ENCODE measurements around the gene DEDD.

Gene DEDD

GRCh38 chr1:161132410-161133219, at the start of gene DEDD:
Gene DEDD (minus strand): TSS chr1:161132667. CDS start chr1:161124462, 8,205 bp downstream.
- peak; percentile 97 for DNase-seq (ENCODE audit: low spot score)

GRCh38 chr1:161182214-161182613, 49.7 kb upstream of the DEDD start:
- no peak for DNase-seq (ENCODE audit: low spot score)

- peak; percentile 64 for DNase-seq (ENCODE audit: low spot score)
Measured at GRCh38 chr1:161180639-161181038, 48.2 kb upstream of the DEDD start.

- no peak for DNase-seq (ENCODE audit: low spot score)
Measured at GRCh38 chr1:161179698-161180097, 47.2 kb upstream of the DEDD start.

GRCh38 chr1:161177936-161178244, 45.4 kb upstream of the DEDD start:
- DNase-seq (ENCODE audit: low spot score) = peak; percentile 49

GRCh38 chr1:161177112-161177935, 44.9 kb upstream of the DEDD start, which contains the start of gene B4GALT3:
Gene B4GALT3 (minus strand): TSS chr1:161177507. CDS start chr1:161176060, 1,447 bp downstream.
- DNase-seq (ENCODE audit: low spot score) = peak; percentile 96

- DNase-seq (ENCODE audit: low spot score) = no peak
Measured at GRCh38 chr1:161176468-161177111, 44.1 kb upstream of the DEDD start.

GRCh38 chr1:161175771-161176453, 43.4 kb upstream of the DEDD start:
- DNase-seq (ENCODE audit: low spot score) = peak; percentile 40

- DNase-seq (ENCODE audit: low spot score) = no peak
Measured at GRCh38 chr1:161174911-161175310, 42.4 kb upstream of the DEDD start.

GRCh38 chr1:161173711-161174110, 41.2 kb upstream of the DEDD start:
- DNase-seq (ENCODE audit: low spot score) = no peak

- DNase-seq (ENCODE audit: low spot score) = no peak
Measured at GRCh38 chr1:161172776-161173376, 40.4 kb upstream of the DEDD start.

GRCh38 chr1:161172349-161172748, 39.9 kb upstream of the DEDD start:
- no peak for DNase-seq (ENCODE audit: low spot score)

GRCh38 chr1:161171696-161172095, 39.2 kb upstream of the DEDD start:
- no peak for DNase-seq (ENCODE audit: low spot score)

- no peak for DNase-seq (ENCODE audit: low spot score)
Measured at GRCh38 chr1:161171191-161171590, 38.7 kb upstream of the DEDD start.

- DNase-seq (ENCODE audit: low spot score) = no peak
Measured at GRCh38 chr1:161168906-161169305, 36.4 kb upstream of the DEDD start.

- peak; percentile 57 for DNase-seq (ENCODE audit: low spot score)
Measured at GRCh38 chr1:161166669-161167548, 34.4 kb upstream of the DEDD start.

- DNase-seq (ENCODE audit: low spot score) = peak; percentile 100
Measured at GRCh38 chr1:161165742-161166668, 33.5 kb upstream of the DEDD start, which contains the start of gene PPOX. Gene PPOX (plus strand): TSS chr1:161166426. CDS start chr1:161166848, 422 bp downstream.

GRCh38 chr1:161164901-161165610, 32.6 kb upstream of the DEDD start:
- DNase-seq (ENCODE audit: low spot score) = no peak

- DNase-seq (ENCODE audit: low spot score) = no peak
Measured at GRCh38 chr1:161163793-161164192, 31.3 kb upstream of the DEDD start.

All from NAMALWA (cell line).